GM12878 (cell line): Measurements from ENCODE around the gene NUTM1. TPM values are rescaled to one million over a fixed set of nuclear protein-coding genes. Genes with fewer than 3 reads are reported as not detected.

Source experiments
- MEF2A ChIP-seq: IDR thresholded peaks from 2 replicates; pipeline ENCODE4 v1.6.1; 2011; ENCODE audit warnings: low read depth, mild to moderate bottlenecking, low read length, moderate library complexity; ENCODE audit not compliant: insufficient read depth
- MEF2B ChIP-seq: fragments of 450-650 bp; IDR thresholded peaks from 2 replicates; pipeline ENCODE4 v1.6.1; 2018; ENCODE audit warnings: mild to moderate bottlenecking, moderate library complexity; ENCODE audit not compliant: partially characterized antibody, poor library complexity, severe bottlenecking
- SUZ12 ChIP-seq: fragments of 200-600 bp; sonication (generic); IDR thresholded peaks from one replicate; pipeline ENCODE4 v1.6.1; 2018; ENCODE audit warnings: antibody characterized with exemption, mild to moderate bottlenecking; ENCODE audit not compliant: unreplicated experiment
- TBL1XR1 ChIP-seq: IDR thresholded peaks from 2 replicates; pipeline ENCODE4 v1.6.1; 2012; ENCODE audit warnings: low read depth, low read length, improper control_type of control experiment
- polyA plus RNA-seq, 11 experiments: library from polyadenylated mRNA; depleted of rRNA in 4 of 11; unstranded in 6 of 11; stranded (reverse) in 5 of 11; fragments of >200 nt; fragmentation: Nextera tagmentation in 4 of 11; fragmentation: Illumina TruSeq in 1 of 11; extraction: Ambion mirVana in 4 of 11; extraction: Trizol in 1 of 11; gene quantifications; 1 replicate in 1 of 11; 2 replicates in 10 of 11; pipeline versions ENCODE4 v1.2.1 to v1.2.3, GENCODE V29; 2011 to 2016; ENCODE audit warnings: inconsistent platforms in 2 of 11, missing spikeins in 2 of 11, low read depth in 1 of 11
- total RNA-seq, 4 experiments: library from RNA; depleted of rRNA in 3 of 4; stranded (reverse); fragments of >200 nt in 3 of 4; fragmentation: Illumina TruSeq in 1 of 4; extraction: Trizol in 1 of 4; gene quantifications; 2 replicates each; pipeline versions ENCODE4 v1.2.1 to v1.2.3, GENCODE V29; 2013 to 2021
- TF ChIP-seq, protein P1 (sequence below): fragments of 450-650 bp; formaldehyde crosslinking; IDR thresholded peaks from 2 replicates; pipeline ENCODE4 v1.4.0; 2020; ENCODE audit warnings: mild to moderate bottlenecking, moderate library complexity
- TF ChIP-seq, protein P2 (sequence below): IDR thresholded peaks from 2 replicates; pipeline ENCODE4 v1.6.1; 2012; ENCODE audit warnings: improper control_type of control experiment, low read depth, low read length; ENCODE audit not compliant: insufficient replicate concordance
- TF ChIP-seq, protein P3 (sequence below): IDR thresholded peaks from 2 replicates; pipeline ENCODE4 v1.6.1; 2012; ENCODE audit warnings: low read depth, low read length, improper control_type of control experiment

NUTM1 gene
- total and polyA plus RNA-seq, 10 of the 15 experiments (the other 5 are each of a cell fraction or from before 2014, with no cell fraction given), result under 0.01 to 0.05 TPM; not detected in 8

DNA sequence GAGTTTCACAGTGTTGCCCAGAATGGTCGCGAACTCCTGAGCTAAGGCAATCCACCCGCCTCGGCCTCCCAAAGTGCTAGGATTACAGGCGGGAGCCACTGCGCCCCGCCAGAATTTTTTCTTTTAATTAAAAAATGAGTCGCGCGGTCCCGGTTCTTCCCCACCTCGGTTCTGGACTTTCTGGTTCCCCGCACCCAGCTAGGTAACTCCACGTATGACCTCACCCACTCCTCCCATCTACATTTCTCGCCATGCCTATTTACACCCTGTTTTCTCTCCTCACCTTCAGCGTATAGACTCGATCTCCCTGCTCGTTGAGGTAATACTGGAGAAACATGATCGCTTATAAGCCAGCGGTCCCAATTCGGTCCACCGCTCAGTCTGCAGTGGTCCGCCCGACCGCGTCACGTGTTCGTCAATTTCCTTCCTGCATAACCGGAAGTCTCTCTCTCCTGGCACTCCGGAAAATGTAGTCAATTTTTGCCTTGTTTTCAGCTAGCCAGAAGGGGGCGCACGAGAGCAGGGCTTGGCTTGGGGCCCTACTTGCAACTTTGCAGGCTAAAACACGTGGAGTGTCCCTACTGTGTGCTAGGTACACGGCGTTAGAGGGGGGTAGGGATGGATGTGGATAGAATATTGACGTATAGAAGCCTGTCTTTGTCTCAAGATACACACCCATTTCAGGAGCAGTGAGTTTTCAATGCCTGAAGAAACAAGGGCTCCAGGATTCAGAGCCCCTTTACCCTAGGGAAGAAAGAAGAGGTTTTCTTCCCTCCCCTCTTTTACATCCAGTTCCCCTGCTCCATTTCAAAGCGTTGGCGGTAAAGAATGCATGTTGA, at the start of gene NUTM1, which contains the start of gene NOP10 (continued):
- TF ChIP-seq, protein P1, sequence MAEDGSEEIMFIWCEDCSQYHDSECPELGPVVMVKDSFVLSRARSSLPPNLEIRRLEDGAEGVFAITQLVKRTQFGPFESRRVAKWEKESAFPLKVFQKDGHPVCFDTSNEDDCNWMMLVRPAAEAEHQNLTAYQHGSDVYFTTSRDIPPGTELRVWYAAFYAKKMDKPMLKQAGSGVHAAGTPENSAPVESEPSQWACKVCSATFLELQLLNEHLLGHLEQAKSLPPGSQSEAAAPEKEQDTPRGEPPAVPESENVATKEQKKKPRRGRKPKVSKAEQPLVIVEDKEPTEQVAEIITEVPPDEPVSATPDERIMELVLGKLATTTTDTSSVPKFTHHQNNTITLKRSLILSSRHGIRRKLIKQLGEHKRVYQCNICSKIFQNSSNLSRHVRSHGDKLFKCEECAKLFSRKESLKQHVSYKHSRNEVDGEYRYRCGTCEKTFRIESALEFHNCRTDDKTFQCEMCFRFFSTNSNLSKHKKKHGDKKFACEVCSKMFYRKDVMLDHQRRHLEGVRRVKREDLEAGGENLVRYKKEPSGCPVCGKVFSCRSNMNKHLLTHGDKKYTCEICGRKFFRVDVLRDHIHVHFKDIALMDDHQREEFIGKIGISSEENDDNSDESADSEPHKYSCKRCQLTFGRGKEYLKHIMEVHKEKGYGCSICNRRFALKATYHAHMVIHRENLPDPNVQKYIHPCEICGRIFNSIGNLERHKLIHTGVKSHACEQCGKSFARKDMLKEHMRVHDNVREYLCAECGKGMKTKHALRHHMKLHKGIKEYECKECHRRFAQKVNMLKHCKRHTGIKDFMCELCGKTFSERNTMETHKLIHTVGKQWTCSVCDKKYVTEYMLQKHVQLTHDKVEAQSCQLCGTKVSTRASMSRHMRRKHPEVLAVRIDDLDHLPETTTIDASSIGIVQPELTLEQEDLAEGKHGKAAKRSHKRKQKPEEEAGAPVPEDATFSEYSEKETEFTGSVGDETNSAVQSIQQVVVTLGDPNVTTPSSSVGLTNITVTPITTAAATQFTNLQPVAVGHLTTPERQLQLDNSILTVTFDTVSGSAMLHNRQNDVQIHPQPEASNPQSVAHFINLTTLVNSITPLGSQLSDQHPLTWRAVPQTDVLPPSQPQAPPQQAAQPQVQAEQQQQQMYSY (CRISPR knock-in tag), result no peak
- TF ChIP-seq, protein P2, sequence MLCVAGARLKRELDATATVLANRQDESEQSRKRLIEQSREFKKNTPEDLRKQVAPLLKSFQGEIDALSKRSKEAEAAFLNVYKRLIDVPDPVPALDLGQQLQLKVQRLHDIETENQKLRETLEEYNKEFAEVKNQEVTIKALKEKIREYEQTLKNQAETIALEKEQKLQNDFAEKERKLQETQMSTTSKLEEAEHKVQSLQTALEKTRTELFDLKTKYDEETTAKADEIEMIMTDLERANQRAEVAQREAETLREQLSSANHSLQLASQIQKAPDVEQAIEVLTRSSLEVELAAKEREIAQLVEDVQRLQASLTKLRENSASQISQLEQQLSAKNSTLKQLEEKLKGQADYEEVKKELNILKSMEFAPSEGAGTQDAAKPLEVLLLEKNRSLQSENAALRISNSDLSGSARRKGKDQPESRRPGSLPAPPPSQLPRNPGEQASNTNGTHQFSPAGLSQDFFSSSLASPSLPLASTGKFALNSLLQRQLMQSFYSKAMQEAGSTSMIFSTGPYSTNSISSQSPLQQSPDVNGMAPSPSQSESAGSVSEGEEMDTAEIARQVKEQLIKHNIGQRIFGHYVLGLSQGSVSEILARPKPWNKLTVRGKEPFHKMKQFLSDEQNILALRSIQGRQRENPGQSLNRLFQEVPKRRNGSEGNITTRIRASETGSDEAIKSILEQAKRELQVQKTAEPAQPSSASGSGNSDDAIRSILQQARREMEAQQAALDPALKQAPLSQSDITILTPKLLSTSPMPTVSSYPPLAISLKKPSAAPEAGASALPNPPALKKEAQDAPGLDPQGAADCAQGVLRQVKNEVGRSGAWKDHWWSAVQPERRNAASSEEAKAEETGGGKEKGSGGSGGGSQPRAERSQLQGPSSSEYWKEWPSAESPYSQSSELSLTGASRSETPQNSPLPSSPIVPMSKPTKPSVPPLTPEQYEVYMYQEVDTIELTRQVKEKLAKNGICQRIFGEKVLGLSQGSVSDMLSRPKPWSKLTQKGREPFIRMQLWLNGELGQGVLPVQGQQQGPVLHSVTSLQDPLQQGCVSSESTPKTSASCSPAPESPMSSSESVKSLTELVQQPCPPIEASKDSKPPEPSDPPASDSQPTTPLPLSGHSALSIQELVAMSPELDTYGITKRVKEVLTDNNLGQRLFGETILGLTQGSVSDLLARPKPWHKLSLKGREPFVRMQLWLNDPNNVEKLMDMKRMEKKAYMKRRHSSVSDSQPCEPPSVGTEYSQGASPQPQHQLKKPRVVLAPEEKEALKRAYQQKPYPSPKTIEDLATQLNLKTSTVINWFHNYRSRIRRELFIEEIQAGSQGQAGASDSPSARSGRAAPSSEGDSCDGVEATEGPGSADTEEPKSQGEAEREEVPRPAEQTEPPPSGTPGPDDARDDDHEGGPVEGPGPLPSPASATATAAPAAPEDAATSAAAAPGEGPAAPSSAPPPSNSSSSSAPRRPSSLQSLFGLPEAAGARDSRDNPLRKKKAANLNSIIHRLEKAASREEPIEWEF, result no peak
- TF ChIP-seq MEF2A (0 out of 2 replicates have a peak, but pooled peaks have one; percentile 56), TBL1XR1 (0 out of 2 replicates have a peak, but pooled peaks have one; percentile 38), SUZ12 (no peak), MEF2B (peak; percentile 54)
- TF ChIP-seq, protein P3, sequence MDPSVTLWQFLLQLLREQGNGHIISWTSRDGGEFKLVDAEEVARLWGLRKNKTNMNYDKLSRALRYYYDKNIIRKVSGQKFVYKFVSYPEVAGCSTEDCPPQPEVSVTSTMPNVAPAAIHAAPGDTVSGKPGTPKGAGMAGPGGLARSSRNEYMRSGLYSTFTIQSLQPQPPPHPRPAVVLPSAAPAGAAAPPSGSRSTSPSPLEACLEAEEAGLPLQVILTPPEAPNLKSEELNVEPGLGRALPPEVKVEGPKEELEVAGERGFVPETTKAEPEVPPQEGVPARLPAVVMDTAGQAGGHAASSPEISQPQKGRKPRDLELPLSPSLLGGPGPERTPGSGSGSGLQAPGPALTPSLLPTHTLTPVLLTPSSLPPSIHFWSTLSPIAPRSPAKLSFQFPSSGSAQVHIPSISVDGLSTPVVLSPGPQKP, result peak; percentile 91
- TF ChIP-seq, all 136 proteins: peak for 75
